Posterior vena cava (tissue), 2 donors: ENCODE data around the gene RFX5. TPM values are rescaled to one million over a fixed set of nuclear protein-coding genes. Genes with fewer than 3 reads are reported as not detected.

ENCODE experiments used
- DNase-seq: peaks from one replicate; pipeline ENCODE4 v3.0.0-alpha.2; 2020; ENCODE audit warnings: low spot score
- intact Hi-C, 2 donors: fragments of 100-400 bp; cut with DNase I; formaldehyde crosslinking; loops; one replicate each; pipeline versions ENCODE4 v1.14.1 to v1.14.2; 2022 to 2023
- total RNA-seq, 2 donors: library from RNA; stranded (reverse); fragmentation: NEBNext Ultra II Directional; extraction: Animal tissue kit (Norgen Biotek cat#: 25700); gene quantifications; one replicate each; pipeline ENCODE4 v1.2.1, GENCODE V29; 2021
- donor health status: DM: yes; HTN: yes; CAD: no.
- donor health status: DM: yes; HTN: yes; CAD: no.

The RFX5 gene
- total RNA-seq, 2 donors from 2014 or later: 26.0 to 31.1 TPM

GRCh38 chr1:151326619-151327222 is 20.3 kb downstream of the RFX5 start:
- intact Hi-C loops: no loop called here
- DNase-seq: peak; percentile 85

- intact Hi-C loops: no loop called here
- no peak for DNase-seq
Measured at GRCh38 chr1:151325646-151326429, 21.2 kb downstream of the RFX5 start.

GRCh38 chr1:151325231-151325630 is 21.8 kb downstream of the RFX5 start:
- intact Hi-C loops: no loop called here
- DNase-seq: no peak

- intact Hi-C loops: no loop called here
Measured at GRCh38 chr1:151324390-151324930, 22.6 kb downstream of the RFX5 start.

GRCh38 chr1:151318975-151319374 is 28.1 kb downstream of the RFX5 start:
- intact Hi-C loops: no loop called here
- DNase-seq: no peak

More at GRCh38 chr1:151324390-151324930, 22.6 kb downstream of the RFX5 start:
- no peak for DNase-seq

GRCh38 chr1:151315565-151316235 is 31.4 kb downstream of the RFX5 start:
- no peak for DNase-seq
- intact Hi-C loops: no loop called here

- intact Hi-C loops: no loop called here
- peak; percentile 94 for DNase-seq
Measured at GRCh38 chr1:151314137-151314875, 32.7 kb downstream of the RFX5 start.

- intact Hi-C loops: no loop called here
- no peak for DNase-seq
Measured at GRCh38 chr1:151313501-151313900, 33.6 kb downstream of the RFX5 start.

- DNase-seq: no peak
- intact Hi-C loops: no loop called here
Measured at GRCh38 chr1:151312826-151313225, 34.2 kb downstream of the RFX5 start.

GRCh38 chr1:151312411-151312810 is 34.6 kb downstream of the RFX5 start:
- DNase-seq: no peak
- intact Hi-C loops: no loop called here

- intact Hi-C loops: no loop called here
Measured at GRCh38 chr1:151311589-151312331, 35.3 kb downstream of the RFX5 start.

GRCh38 chr1:151311011-151311410 is 36.0 kb downstream of the RFX5 start:
- intact Hi-C loops: no loop called here
- no peak for DNase-seq

More at GRCh38 chr1:151311589-151312331, 35.3 kb downstream of the RFX5 start:
- DNase-seq: no peak

- intact Hi-C loops: loop anchor here in 1 of 2 donors (10.0 kb wide), 1 partner anchor 95 kb away; no protein-coding TSS in a partner anchor
- DNase-seq: no peak
Measured at GRCh38 chr1:151309811-151310323, 37.2 kb downstream of the RFX5 start.

GRCh38 chr1:151294742-151295462 is 52.1 kb downstream of the RFX5 start:
- intact Hi-C loops: no loop called here
- DNase-seq: no peak

- no peak for DNase-seq
- intact Hi-C loops: no loop called here
Measured at GRCh38 chr1:151293093-151293492, 54.0 kb downstream of the RFX5 start.

- no peak for DNase-seq
- intact Hi-C loops: no loop called here
Measured at GRCh38 chr1:151292207-151293030, 54.6 kb downstream of the RFX5 start.

- intact Hi-C loops: no loop called here
- no peak for DNase-seq
Measured at GRCh38 chr1:151290709-151291303, 56.2 kb downstream of the RFX5 start.
